Gastrocnemius medialis (tissue), 4 donors: Measurements from ENCODE around the gene JMJD7. TPM values are rescaled to one million over a fixed set of nuclear protein-coding genes. Genes with fewer than 3 reads are reported as not detected.

Experiments
- ATAC-seq, 2 donors: fragments of 150-250 bp; one replicate each; pipeline ENCODE4 v1.9.1; 2016
- DNase-seq, 2 donors: peaks; one replicate each; pipeline ENCODE4 v3.0.0-alpha.2; 2019
- H3K27ac ChIP-seq, 4 donors: fragments of 200-600 bp; sonication (generic); 1 replicate in 1 of 4; 2 replicates in 3 of 4; pipeline ENCODE4 v1.5.1; 2016 to 2018; ENCODE audit warnings: mild to moderate bottlenecking in 2 of 4, moderate library complexity in 1 of 4
- H3K27me3 ChIP-seq, 3 donors: fragments of 200-600 bp; sonication (generic) in 2 of 3; 1 replicate in 1 of 3; 2 replicates in 2 of 3; pipeline versions ENCODE4 v1.5.1 to v1.6.0; 2016 to 2019; ENCODE audit warnings: mild to moderate bottlenecking in 1 of 3, moderate library complexity in 1 of 3
- H3K36me3 ChIP-seq, 2 donors: fragments of 200-600 bp; sonication (generic) in 1 of 2; one replicate each; pipeline ENCODE4 v1.5.1; 2017 to 2018
- H3K4me1 ChIP-seq, 2 donors: fragments of 200-600 bp; sonication (generic) in 1 of 2; one replicate each; pipeline ENCODE4 v1.5.1; 2016 to 2017; ENCODE audit warnings: mild to moderate bottlenecking in 2 of 2
- H3K4me3 ChIP-seq, 4 donors: fragments of 200-600 bp; sonication (generic) in 3 of 4; 1 replicate in 1 of 4; 2 replicates in 3 of 4; pipeline ENCODE4 v1.5.1; 2016 to 2019; ENCODE audit warnings: mild to moderate bottlenecking in 2 of 4
- H3K9me3 ChIP-seq, 3 donors: fragments of 200-600 bp; sonication (generic) in 2 of 3; 1 replicate in 1 of 3; 2 replicates in 2 of 3; pipeline ENCODE4 v1.5.1; 2016 to 2019
- POLR2A ChIP-seq, 2 donors: fragments of 450-650 bp; IDR thresholded peaks; one replicate each; pipeline ENCODE4 v1.6.1; 2017; ENCODE audit warnings: antibody characterized with exemption in 2 of 2, mild to moderate bottlenecking in 2 of 2, moderate library complexity in 2 of 2
- in situ Hi-C, 4 donors: fragments of 200-750 bp; cut with MboI; loops; one replicate each; pipeline versions ENCODE4 v1.15.0 to v1.8.0; 2017; ENCODE audit warnings: low sequenced_read_pairs in 4 of 4
- intact Hi-C: fragments of 100-400 bp; cut with DNase I; formaldehyde crosslinking; loops from one replicate; pipeline ENCODE4 v1.15.1; 2023; ENCODE audit warnings: low total_unique reads
- total RNA-seq, 4 donors: library from RNA; depleted of rRNA; stranded (reverse); fragments of >200 nt; gene quantifications; one replicate each; pipeline versions ENCODE4 v1.1.0 to v1.2.3, GENCODE V29; 2016
- TF ChIP-seq, protein P1 (sequence below), 5 experiments: fragments of 450-650 bp in 3 of 5; fragments of 200-600 bp in 2 of 5; sonication (generic) in 2 of 5; IDR thresholded peaks in 4 of 5; conservative IDR thresholded peaks in 1 of 5; 1 replicate in 4 of 5; 2 replicates in 1 of 5; pipeline ENCODE4 v1.5.1; 2016 to 2019; ENCODE audit warnings: antibody characterized with exemption in 5 of 5, mild to moderate bottlenecking in 3 of 5, moderate library complexity in 3 of 5

JMJD7 gene
- total RNA-seq, result 1 to 10 TPM; 1.7 to 7.6 (median 3.9) TPM

DNA sequence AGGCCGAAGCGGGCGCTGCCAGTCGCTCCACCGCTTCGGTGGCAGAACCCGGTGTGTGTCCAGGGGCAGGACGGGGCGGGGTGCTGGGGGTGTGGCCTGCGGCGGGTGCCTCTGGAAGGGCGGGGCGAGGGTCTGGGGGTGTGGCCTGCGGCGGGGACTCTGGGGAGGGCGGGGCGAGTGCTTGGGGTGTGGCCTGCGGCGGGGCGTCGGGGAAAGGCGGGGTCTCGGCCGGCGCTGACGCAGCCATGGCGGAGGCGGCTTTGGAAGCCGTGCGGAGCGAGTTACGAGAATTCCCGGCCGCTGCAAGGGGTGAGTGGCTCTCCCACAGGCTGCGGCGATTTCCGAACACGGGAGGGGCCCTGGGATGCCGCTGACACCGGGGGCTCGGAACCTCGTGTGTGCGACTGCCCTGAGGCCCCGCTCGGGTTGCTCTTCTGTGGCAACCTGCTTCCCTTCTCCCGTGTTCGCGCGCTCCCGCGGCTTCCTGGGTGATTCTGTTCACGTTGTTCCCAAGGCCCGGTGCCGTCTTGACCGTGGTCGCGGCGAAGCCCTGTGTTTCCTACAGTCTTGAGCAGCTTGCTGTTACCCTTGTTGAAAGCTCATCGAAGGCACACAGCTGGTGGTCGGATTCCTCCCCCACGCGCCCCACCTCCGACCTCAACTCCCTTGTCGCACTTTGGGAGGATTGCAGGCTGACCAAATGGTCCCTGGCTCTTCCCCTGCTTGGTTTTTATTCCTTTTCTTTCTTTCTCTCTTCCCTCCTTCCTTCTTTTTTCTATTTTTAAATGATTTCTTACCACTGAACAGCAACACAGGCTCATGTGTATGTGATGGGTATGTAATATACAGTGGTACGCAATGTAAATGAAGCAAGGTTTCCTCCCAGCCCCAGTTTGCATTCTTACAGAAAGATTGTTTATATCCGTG, at the start of gene JMJD7:
Gene JMJD7, plus strand, starts transcription at position 213 of the 927 bp plus-strand sequence. Its CDS starts 33 bp downstream, at position 246.
- DNase-seq, result peak; percentile 88 to 91
- Histone ChIP-seq H3K36me3 (peaks cover 0 to 32% of the 10 kb centered on the region in 2 donors), H3K9me3 (no peaks in the 10 kb centered on the region), H3K4me1 (peaks cover 15 to 18% of the 10 kb centered on the region in 2 donors), H3K4me3 (peak within 1 kb of the TSS; percentile 63 to 90 (median 68)), H3K27me3 (no peaks in the 10 kb centered on the region), H3K27ac (peak within 1 kb of the TSS; percentile 82 to 90 (median 87))
- TF ChIP-seq, protein P1, sequence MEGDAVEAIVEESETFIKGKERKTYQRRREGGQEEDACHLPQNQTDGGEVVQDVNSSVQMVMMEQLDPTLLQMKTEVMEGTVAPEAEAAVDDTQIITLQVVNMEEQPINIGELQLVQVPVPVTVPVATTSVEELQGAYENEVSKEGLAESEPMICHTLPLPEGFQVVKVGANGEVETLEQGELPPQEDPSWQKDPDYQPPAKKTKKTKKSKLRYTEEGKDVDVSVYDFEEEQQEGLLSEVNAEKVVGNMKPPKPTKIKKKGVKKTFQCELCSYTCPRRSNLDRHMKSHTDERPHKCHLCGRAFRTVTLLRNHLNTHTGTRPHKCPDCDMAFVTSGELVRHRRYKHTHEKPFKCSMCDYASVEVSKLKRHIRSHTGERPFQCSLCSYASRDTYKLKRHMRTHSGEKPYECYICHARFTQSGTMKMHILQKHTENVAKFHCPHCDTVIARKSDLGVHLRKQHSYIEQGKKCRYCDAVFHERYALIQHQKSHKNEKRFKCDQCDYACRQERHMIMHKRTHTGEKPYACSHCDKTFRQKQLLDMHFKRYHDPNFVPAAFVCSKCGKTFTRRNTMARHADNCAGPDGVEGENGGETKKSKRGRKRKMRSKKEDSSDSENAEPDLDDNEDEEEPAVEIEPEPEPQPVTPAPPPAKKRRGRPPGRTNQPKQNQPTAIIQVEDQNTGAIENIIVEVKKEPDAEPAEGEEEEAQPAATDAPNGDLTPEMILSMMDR (IDR thresholded peaks at IDR 0.05 in 4 of 5, conservative IDR thresholded peaks at IDR 0.05 in 1 of 5), result no peak
- peak; percentile 72 to 77 for TF ChIP-seq POLR2A (IDR thresholded peaks at IDR 0.05)
- ATAC-seq, result peak; percentile 89
- intact Hi-C loops, result loop anchor here (1.0 to 5.0 kb wide), 3 partner anchors 56 to 144 kb away; partner anchors contain the start of genes EHD4 and MAPKBP1
- in situ Hi-C loops, result no loop called here

DNA sequence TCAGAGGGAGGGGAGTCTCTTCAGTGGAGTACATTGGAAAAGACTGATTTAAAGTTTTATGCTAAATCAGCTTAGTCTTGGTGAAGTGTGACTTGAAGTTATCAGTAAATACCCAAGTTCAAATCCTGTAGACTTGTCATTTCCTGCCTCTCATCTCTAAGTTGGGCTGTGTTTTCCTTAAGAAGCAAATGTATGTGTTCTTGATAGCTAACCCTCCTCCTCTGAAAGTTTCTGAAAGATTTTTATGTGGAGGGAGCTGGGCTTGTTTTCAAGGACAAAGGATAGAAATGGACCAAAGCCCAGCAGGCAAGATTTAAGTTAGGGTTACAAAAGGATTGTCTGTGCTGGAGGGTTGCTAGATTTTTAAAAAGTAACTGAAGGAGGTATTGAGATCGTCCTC, 49.4 kb upstream of the JMJD7 start:
- Histone ChIP-seq H3K27ac (peak overlapping the region in 1 of 4 donors; percentile 68), H3K4me3 (no peak overlapping the region), H3K27me3 (no peaks in the 10 kb centered on the region), H3K9me3 (no peaks in the 10 kb centered on the region), H3K4me1 (peaks cover 34 to 37% of the 10 kb centered on the region in 2 donors), H3K36me3 (no peaks in the 10 kb centered on the region)
- intact Hi-C loops, result no loop called here
- DNase-seq, result no peak
- ATAC-seq, result no peak
- in situ Hi-C loops, result no loop called here
- TF ChIP-seq, protein P1 (IDR thresholded peaks at IDR 0.05 in 4 of 5, conservative IDR thresholded peaks at IDR 0.05 in 1 of 5), result no peak
- TF ChIP-seq POLR2A (IDR thresholded peaks at IDR 0.05), result no peak

DNA sequence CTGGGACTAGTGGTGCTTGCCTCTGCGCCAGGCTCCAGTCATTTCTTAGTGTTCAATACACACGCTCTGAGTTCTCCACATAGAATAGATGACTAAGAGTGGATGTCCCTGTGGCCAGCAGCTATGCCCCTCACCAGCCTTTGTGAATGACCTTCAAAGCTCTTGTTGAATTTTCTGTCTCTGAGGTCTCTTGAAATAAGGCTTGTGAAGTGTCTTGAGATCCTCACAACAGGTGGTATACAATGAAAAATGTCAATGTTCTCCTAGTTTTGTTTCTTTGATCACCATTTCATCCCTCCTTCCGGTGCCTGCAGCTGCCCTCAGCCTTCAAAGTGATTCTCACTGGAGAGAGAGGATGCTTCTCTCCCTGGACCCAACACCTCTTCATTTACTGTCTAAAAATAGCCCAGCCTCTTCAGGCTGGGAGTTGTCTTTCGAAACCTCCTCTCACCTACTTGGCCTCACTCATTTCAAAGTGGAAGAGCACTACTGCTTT, 48.2 kb upstream of the JMJD7 start:
- in situ Hi-C loops, result no loop called here
- no peak for DNase-seq
- TF ChIP-seq, protein P1 (IDR thresholded peaks at IDR 0.05 in 4 of 5, conservative IDR thresholded peaks at IDR 0.05 in 1 of 5), result no peak
- no peak for TF ChIP-seq POLR2A (IDR thresholded peaks at IDR 0.05)
- H3K27me3 ChIP-seq, result no peaks in the 10 kb centered on the region
- intact Hi-C loops, result no loop called here
- ATAC-seq, result peak; percentile 90 to 95
- no peaks in the 10 kb centered on the region for H3K9me3 ChIP-seq
- peak overlapping the region; percentile 18 to 68 (median 45) for H3K27ac ChIP-seq
- no peak overlapping the region for H3K4me3 ChIP-seq
- H3K4me1 ChIP-seq, result peaks cover 30 to 33% of the 10 kb centered on the region in 2 donors
- no peaks in the 10 kb centered on the region for H3K36me3 ChIP-seq

DNA sequence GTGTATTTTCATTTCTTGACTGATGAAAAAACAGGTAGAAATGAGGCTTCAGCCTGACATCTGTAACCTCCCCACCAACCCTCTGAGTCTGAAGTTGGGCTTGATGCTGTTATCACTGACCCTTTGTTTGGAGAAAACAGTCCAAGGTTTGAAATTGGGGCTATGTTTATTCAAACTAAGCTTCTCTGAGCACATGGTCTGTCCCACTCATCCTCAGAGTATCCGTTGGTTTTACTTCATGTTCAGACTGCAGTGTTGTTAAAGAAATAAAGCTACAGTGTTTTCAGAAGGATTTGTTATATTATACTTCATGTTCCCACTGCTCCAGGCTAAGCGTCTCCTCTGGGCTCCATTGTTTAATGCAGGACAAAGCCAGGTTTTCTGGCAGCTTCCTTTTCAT, 47.6 kb upstream of the JMJD7 start:
- Histone ChIP-seq H3K4me1 (peaks cover 27 to 28% of the 10 kb centered on the region in 2 donors), H3K36me3 (no peaks in the 10 kb centered on the region), H3K27me3 (no peaks in the 10 kb centered on the region), H3K9me3 (no peaks in the 10 kb centered on the region), H3K27ac (peak overlapping the region; percentile 12 to 54 (median 44)), H3K4me3 (no peak overlapping the region)
- TF ChIP-seq POLR2A (IDR thresholded peaks at IDR 0.05), result no peak
- TF ChIP-seq, protein P1 (IDR thresholded peaks at IDR 0.05 in 4 of 5, conservative IDR thresholded peaks at IDR 0.05 in 1 of 5), result no peak
- DNase-seq (no peak), ATAC-seq (no peak)
- intact Hi-C loops, result no loop called here
- in situ Hi-C loops, result no loop called here
